ENCODE results near the gene RUVBL2.
A peak's percentile ranks its signal among the peaks of the same experiment; 100 is the strongest.

Gene RUVBL2

DNA sequence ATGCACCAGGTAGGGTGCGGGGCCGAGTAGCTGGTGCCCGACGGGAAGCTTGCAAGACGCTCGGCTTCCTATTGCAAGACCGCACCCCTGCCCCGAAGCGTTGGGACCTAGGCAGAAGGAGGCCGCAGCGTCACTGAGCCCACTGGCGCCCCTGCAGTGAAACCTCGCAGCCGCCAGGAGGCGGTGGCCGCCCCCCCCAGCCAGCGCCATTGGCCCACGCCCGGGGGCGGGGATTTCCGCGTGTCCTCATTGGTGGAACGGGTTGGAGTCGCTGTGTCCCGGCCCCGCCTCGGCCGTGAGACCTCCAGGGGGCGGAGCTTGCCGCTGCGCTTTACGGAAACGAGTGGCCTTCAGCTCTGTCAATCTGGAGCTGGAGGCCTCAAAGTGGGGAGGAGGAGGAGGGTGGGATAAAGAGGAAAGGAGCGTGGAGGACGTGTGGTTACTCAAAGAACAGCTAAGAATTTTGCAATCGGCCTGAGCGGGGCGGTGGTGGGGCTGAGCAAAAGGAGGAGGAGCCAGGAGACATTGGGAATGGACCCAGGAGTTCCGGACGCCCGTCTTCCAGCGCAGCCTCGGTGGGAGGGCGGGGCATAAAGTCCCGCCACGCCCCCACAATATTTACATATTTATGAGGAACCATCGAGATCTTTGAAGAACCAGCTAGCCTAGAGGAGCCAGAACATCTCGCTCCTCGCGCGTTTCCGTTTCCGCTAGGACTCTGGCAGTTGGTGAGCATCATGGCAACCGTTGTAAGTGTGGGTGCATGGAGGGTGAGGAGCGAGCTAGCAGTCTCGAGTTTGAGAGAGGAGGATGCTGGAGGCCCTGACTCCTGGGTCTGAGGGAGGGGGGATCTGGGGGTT lies at the start of gene RUVBL2, which contains the start of gene GYS1:
Gene RUVBL2, plus strand, starts transcription at position 713 of the 860 bp plus-strand sequence. Its CDS starts 25 bp downstream, at position 738.
Gene GYS1, minus strand, starts transcription at position 135 of the 860 bp plus-strand sequence. CDS start 197 bp downstream, outside the sequence.
- peak; percentile 99 for DNase-seq

DNA sequence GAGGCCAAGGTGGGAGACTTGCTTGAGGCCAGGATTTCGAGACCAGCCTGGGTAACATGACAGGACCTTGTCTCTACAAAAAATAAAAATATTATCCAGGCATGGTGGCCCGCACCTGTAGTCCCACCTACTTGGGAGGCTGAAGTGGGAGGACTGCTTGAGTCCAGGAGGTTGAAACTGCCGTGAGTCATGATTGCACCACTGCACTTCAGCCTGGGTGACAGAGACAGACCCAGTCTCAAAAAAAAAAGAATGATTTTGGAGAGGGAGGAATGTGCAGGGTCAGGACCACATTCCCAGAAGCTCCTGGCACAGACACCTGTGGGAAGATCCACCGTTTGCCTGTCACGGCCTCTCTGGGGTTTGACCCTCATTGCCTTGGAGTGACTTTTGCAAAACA lies 48.3 kb upstream of the RUVBL2 start:
- DNase-seq = no peak

GRCh38 chr19:48945817-48946216 lies 47.9 kb upstream of the RUVBL2 start:
- DNase-seq = no peak

DNA sequence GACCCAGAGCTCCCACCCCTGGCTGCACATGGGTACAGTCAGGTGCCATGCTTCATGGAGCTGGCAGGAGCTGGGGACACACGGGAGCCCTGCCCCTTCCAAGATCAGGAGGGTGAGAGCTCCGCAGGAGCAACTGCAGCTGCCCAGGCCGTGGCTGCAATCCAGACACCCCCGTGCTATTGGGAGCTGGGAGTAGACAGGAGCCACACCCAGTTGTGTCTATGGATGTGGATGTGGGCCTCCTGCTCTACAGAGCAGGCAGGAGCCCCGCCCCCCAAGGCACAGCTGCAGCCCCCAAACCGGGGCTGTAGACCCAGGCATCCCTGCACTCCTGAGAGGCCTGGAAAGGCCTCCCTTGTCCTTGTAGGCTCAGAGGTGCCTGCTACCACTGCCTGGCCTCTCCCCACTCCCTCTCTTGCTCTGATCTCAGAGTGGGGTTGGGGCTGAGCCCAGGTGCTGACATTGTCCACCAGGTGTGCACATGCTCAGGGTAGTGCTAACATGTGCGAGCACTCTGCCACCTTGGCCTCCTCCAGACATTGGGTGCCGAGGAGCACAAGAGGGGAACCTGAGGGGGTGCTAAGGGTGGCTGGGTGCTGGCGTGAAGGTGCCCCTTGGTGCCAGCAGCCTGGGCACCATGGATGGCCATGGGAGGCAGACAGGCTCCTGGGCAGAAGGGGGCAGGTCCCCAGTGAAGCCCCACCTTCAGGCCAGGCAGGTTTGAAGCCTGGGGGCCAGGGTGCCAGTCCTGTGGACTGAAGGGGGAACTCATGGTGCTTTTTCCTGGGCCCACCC lies 47.0 kb upstream of the RUVBL2 start:
- no peak for DNase-seq

DNA sequence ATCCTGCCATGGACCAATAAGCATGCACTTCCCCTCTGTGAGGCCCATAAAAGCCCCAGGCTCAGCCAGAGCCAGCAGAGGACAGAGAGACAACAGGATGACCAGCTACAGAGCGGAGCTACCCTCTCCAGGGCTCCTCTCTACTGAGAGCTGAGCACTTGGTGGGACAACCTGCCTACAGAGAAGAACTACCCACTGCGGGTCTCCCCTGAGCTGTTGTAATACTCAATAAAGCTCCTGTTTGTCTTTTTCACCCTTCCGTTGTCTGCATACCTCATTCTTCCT lies 46.5 kb upstream of the RUVBL2 start:
- no peak for DNase-seq

DNA sequence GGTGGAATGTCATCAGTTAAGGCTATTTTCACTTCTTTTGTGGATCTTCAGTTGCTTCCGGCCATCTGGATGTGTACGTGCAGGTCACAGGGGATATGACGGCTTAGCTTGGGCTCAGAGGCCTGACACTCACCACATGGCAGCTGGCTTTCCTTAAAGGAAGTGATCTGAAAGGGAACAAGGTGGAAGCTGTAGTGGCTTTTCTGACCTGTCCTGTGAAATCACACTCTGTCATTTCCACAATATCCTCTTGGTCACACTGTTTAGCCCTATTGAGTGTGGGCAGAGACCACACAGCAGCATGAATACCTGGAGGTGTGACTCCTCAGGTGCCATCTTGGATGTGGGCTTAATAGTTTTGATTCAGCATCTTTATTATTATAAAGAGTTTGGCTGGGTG lies 43.5 kb upstream of the RUVBL2 start:
- no peak for DNase-seq

DNA sequence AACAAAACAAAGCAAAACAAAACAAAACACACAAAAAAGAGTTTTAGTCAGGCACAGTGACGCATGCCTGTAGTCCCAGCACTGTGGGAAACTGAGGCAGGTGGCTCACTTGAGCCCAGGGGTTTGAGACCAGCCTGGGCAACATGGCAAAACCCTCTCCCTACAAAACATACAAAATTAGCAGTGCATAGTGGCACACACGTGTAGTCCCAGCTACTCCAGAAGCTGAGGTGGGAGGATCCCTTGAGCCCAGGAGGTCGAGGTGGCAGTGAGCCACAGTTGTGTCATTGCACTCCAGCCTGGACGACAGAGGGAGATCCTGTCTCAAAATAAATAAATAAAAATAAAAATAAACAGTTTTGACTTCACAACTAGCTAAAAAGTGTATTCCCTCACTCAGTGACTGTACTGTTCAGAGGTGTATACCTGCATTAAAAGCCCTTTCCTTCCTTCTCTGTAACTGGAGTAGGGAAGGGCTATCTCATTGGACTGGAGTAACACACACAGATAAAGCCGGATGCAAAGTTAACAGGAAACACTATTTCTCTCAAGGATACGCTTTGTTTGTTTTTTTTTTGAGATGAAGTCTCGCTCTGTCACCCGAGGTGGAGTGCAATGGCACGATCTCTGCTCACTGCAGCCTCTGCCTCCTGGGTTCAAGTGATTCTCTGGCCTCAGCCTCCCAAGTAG lies 42.7 kb upstream of the RUVBL2 start:
- DNase-seq = no peak

DNA sequence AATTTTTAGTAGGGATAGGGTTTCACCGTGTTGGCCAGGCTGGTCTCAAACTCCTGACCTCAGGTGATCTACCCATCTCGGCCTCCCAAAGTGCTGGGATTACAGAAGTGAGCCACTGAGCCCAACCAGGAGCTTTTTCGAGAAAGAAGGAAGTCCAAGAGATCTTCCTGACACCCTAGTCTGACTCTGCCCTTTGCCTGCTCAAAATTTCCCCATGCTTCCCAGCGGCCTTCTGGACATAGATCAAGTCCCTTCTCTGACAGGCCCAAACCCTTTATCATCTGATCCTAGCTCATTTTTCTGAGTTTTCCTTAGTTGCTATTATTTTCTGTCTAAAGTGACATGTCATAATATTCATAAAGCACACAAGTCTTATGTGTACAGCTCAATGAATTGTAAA lies 40.5 kb upstream of the RUVBL2 start:
- DNase-seq = no peak

- no peak for DNase-seq
These were observed 39.6 kb upstream of the RUVBL2 start for GRCh38 chr19:48953990-48954594.

DNA sequence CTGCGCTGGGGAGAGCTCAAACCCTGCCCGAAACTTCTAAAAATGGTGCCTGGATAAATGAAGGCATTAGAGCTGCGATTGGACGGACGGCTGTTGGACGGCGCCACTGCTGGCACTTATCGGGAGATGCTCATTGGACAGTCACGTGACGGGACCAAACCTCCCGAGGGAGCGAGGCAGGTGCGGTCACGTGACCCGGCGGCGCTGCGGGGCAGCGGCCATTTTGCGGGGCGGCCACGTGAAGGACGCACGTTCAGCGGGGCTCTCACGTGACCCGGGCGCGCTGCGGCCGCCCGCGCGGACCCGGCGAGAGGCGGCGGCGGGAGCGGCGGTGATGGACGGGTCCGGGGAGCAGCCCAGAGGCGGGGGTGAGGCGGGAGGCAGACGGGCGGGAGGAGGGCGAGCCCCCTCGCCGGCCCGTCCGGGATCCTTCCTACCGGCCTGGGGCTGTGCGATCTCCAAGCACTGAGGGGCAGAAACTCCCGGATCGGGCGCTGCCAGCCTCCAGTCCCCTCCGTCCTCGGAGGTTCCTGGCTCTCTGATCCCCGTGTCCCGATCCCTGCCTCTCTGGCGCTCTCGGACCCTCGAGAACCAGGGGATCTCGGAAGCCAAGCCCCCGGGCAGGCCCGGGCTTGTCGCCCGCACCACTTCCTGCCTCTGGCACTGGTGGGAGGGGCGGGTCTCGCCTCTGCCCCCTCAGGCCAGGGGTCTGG lies 38.9 kb upstream of the RUVBL2 start, which contains the start of gene BAX:
Gene BAX, plus strand, starts transcription at position 281 of the 713 bp plus-strand sequence. Its CDS starts 54 bp downstream, at position 335.
- DNase-seq = peak; percentile 29

GRCh38 chr19:48955308-48955958 lies 38.3 kb upstream of the RUVBL2 start:
- no peak for DNase-seq

DNA sequence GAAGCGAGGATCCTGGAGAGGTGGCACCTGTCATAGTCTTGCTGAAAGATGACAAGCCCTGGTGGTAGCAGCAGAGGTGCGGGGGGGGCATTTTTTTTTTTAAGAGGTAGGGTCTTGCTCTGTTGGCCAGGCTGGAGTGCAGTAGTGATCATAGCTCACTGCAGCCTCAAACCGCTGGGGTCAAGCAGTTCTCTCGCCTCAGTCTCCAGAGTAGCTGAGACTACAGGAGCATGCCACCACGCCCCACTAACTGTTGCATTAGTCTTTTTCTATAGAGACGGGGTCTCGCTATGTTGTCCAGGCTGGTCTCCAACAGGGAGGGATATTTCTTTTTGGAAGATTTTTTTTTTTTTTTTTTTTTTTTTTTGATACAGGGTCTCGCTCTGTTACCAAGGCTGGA lies 35.7 kb upstream of the RUVBL2 start:
- DNase-seq = no peak

GRCh38 chr19:48959341-48960239 lies 34.1 kb upstream of the RUVBL2 start:
- DNase-seq = no peak

GRCh38 chr19:48961051-48961649 lies 32.5 kb upstream of the RUVBL2 start:
- DNase-seq = no peak

GRCh38 chr19:48961673-48962028 lies 32.0 kb upstream of the RUVBL2 start:
- DNase-seq = no peak

DNA sequence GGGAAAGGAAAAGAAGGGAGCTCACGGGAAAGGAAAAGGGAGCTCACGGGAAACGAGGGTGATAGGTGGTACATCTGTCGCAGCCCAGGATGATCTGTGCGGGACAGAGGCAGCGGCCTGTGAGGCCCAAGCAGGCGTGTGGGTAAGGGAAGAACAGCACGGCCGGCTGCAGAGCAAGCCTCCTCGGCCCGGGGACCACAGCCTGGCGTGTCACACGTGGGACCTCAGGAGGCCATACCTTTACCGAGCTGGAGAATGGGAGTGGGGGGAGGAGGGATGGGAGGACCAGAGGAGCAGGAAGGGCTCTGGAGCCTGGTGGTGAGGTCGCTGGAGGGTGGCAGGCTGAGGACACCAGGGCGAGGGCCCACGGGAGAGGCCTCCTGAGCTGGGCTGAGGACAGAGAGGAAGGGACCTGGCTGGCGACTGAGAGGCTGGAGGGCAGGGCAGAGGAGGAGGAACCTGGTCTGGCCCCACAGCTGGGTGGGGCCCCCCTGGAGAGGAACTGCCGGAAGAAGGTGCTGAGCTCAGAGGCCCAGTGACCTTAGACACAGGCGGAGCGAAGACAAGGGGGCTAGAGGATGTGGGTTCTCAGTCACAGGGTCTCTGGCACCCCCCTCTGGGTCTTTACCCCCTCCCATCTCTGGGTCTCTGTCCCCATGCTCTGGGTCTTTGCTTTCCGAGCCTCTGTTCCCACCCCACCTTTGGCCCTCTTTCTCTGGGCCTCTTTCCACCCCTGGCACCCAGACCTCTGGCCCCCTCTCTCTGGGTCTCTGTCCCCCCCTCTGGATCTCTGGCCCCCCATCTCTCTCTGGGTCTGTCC lies 31.4 kb upstream of the RUVBL2 start:
- peak; percentile 24 for DNase-seq

DNA sequence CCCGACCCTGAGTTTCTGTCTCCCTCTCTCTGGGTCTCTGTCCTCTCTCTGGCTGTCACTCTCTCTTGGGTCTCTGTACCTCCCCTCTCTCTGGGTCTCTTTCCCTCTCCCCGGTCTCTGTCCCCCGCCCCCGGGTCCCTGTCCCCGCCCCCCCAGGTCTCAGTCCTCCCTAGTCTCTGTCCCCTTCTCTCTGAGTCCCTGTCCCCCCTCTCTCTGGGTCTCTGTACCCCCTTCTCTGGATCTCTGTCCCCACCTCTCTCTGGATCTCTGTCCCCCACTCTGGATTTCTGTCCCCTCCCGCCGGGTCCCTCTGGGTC lies 30.9 kb upstream of the RUVBL2 start:
- no peak for DNase-seq

DNA sequence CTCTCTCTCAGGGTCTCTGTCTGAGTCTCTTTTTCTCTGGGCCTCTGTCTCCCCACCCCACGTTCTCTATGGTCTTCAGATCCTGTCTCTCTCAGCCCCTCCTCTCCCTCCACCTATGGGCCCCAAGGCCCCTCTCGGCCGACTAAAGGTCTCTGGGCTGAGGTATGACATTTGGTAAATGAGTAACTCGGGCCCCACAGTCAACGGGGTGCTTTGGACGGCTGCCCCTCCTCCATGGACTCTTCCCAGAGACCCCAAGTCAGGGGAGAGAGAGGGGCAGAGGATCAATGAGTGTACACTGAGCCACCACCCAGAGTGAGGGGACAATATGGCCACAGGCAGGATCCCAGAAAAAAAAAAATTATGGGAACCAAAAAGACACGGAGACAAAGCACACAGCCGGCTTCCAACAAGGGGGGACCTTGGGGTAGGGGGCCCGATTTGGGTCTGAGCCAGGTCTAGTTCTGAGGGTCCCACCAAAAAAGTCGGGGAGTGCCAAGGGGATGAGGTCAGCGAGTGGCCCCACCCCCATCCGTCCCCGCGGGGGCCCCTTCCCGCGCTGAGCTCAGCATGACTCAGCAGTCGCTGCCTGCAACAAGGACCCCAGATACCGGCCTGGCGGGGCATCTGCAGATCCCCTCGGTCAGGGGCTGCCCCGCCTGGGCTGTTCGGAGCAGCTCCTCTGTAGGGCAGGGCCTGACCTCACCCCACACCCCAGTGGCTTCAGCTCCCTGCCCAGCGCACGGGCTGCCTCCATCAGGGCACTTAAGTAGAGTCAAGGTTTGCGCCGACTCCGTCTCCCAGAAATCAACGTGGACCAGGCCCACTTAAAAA lies 30.1 kb upstream of the RUVBL2 start:
- DNase-seq = no peak

Data from SIG-M5 (cell line).